Measurements from ENCODE around the gene INPP5F. TPM values are rescaled to one million over a fixed set of nuclear protein-coding genes. Genes with fewer than 3 reads are reported as not detected.

Gene INPP5F
- total and polyA plus RNA-seq, 10 of the 15 experiments (the other 5 are each of a cell fraction or from before 2014, with no cell fraction given), result 6.0 to 49.3 (median 34.3) TPM

DNA sequence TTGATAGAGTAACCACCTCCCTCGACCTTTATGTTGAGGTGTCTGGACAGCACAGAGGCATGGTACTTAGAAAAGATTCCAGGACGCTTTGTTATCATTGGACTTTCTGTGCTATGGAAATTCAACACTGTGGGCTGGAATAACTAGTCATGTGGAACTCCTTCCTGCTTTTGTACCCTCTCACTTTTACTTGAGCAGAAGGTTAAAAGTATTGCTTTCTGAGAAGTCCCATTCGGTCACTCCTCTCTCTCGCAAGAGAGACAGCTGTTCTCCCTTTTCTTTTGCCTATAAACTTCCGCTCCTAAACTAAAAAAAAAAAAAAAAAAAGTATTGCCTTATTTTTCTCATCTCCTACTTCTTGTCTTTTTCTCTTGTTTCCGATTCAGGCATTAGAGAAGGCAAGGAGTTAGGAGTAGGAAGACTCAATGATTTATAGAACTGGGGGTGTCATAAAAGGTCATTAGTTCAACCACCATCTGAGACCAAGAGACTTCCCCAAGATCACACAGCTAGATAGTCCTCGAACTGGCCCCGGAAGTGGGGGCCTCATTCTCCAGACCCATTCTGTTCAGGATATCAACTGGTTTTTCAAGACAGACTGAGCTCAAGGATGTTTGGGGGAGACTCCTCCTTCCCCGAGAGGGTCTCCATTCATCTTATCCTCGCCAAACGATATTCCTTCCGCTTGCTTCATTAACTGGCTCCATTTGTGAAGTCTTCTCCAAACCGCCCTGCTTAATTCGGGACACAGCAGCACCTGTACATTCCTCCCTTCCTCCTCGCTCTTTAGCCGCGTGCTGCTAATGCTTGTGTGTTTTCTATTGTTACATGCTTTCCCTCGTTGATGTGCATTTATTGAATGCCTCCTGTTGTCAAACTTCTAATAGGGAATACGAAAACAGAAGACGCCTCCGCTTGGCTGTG, 995 bp upstream of the INPP5F start (continued):
- TF ChIP-seq, protein P1, sequence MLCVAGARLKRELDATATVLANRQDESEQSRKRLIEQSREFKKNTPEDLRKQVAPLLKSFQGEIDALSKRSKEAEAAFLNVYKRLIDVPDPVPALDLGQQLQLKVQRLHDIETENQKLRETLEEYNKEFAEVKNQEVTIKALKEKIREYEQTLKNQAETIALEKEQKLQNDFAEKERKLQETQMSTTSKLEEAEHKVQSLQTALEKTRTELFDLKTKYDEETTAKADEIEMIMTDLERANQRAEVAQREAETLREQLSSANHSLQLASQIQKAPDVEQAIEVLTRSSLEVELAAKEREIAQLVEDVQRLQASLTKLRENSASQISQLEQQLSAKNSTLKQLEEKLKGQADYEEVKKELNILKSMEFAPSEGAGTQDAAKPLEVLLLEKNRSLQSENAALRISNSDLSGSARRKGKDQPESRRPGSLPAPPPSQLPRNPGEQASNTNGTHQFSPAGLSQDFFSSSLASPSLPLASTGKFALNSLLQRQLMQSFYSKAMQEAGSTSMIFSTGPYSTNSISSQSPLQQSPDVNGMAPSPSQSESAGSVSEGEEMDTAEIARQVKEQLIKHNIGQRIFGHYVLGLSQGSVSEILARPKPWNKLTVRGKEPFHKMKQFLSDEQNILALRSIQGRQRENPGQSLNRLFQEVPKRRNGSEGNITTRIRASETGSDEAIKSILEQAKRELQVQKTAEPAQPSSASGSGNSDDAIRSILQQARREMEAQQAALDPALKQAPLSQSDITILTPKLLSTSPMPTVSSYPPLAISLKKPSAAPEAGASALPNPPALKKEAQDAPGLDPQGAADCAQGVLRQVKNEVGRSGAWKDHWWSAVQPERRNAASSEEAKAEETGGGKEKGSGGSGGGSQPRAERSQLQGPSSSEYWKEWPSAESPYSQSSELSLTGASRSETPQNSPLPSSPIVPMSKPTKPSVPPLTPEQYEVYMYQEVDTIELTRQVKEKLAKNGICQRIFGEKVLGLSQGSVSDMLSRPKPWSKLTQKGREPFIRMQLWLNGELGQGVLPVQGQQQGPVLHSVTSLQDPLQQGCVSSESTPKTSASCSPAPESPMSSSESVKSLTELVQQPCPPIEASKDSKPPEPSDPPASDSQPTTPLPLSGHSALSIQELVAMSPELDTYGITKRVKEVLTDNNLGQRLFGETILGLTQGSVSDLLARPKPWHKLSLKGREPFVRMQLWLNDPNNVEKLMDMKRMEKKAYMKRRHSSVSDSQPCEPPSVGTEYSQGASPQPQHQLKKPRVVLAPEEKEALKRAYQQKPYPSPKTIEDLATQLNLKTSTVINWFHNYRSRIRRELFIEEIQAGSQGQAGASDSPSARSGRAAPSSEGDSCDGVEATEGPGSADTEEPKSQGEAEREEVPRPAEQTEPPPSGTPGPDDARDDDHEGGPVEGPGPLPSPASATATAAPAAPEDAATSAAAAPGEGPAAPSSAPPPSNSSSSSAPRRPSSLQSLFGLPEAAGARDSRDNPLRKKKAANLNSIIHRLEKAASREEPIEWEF (IDR thresholded peaks at IDR 0.05; ENCODE audit: insufficient replicate concordance, low read depth, low read length), result no peak
- TF ChIP-seq CHD1 (IDR thresholded peaks at IDR 0.05; ENCODE audit: low read depth, low read length) (no peak), SP1 (IDR thresholded peaks at IDR 0.05; ENCODE audit: low read depth, low read length) (no peak), ZNF274 (IDR thresholded peaks at IDR 0.05; ENCODE audit: insufficient read depth, insufficient read length) (no peak)

DNA sequence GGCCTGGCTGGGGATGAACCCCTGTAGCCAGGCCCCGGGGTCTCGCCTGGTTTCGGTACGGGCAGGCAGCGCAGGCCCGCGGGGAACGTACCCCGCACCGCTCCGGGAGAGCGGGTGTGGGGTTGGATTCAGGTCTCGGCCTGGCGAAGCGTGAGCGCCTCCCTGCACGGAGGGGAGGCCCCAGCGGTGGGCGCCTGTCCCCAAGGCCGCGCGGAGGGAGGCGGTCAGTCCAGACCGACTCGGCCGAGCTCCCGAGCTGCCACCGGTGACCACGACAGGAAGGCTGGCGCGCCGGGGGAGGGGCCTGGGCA, 378 bp upstream of the INPP5F start:
- ChIA-PET SMC1A (ENCODE audit: uncharacterized antibody, unreplicated experiment) (interaction anchor here (0.9 to 6.3 kb wide), 14 partner anchors 8 to 134 kb away, joined by 3 to 165 read pairs (median 6); no protein-coding TSS in a partner anchor), POLR2A (interaction anchor here (0.6 to 6.1 kb wide), 18 partner anchors 9 to 148 kb away, joined by 3 to 85 read pairs (median 5); partner anchors contain the start of genes BAG3 and MCMBP)
- TF ChIP-seq MAX (IDR thresholded peaks at IDR 0.05; ENCODE audit: low read depth, low read length), result no peak; the same call in 1 of the 2 replicates
- TF ChIP-seq EGR1 (IDR thresholded peaks at IDR 0.05; ENCODE audit: borderline replicate concordance in 1 of 2, low read depth in 2 of 2, low read length in 2 of 2), result 0 out of 3 replicates have a peak, but pooled peaks of 1 of the 2 experiments have one; percentile 8
- no peak for TF ChIP-seq KDM1A (IDR thresholded peaks at IDR 0.05; ENCODE audit: borderline replicate concordance)
- peak; percentile 84; the same call in 1 of the 2 replicates for TF ChIP-seq NBN (IDR thresholded peaks at IDR 0.05)
- no peak for TF ChIP-seq SIX5 (IDR thresholded peaks at IDR 0.05; ENCODE audit: low read depth, low read length, severe bottlenecking)
- TF ChIP-seq, protein P2, sequence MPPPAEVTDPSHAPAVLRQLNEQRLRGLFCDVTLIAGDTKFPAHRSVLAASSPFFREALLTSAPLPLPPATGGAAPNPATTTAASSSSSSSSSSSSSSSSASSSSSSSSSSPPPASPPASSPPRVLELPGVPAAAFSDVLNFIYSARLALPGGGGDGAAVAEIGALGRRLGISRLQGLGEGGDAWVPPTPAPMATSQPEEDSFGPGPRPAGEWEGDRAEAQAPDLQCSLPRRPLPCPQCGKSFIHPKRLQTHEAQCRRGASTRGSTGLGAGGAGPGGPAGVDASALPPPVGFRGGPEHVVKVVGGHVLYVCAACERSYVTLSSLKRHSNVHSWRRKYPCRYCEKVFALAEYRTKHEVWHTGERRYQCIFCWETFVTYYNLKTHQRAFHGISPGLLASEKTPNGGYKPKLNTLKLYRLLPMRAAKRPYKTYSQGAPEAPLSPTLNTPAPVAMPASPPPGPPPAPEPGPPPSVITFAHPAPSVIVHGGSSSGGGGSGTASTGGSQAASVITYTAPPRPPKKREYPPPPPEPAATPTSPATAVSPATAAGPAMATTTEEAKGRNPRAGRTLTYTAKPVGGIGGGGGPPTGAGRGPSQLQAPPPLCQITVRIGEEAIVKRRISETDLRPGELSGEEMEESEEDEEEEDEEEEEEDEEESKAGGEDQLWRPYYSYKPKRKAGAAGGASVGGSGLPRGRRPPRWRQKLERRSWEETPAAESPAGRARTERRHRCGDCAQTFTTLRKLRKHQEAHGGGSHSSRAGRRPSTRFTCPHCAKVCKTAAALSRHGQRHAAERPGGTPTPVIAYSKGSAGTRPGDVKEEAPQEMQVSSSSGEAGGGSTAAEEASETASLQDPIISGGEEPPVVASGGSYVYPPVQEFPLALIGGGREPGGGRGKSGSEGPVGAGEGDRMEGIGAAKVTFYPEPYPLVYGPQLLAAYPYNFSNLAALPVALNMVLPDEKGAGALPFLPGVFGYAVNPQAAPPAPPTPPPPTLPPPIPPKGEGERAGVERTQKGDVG (CRISPR knock-in tag; IDR thresholded peaks at IDR 0.05), result no peak
- no peak for TF ChIP-seq SREBF1 (IDR thresholded peaks at IDR 0.05; ENCODE audit: low read length)
- no peak for TF ChIP-seq SMARCA5 (IDR thresholded peaks at IDR 0.05)
- TF ChIP-seq POU2F2 (IDR thresholded peaks at IDR 0.05; ENCODE audit: borderline replicate concordance, low read depth, low read length), result no peak

More for the DNA sequence above, 378 bp upstream of the INPP5F start:
- ATAC-seq (no peak), DNase-seq (ENCODE audit: low read depth, low spot score) (no peak), FAIRE-seq (no peak)
- Histone ChIP-seq H4K20me1 (ENCODE audit: control insufficient read depth, insufficient read depth) (no peaks in the 10 kb centered on the region), H3K27me3 (replicated peaks in 1 of 2; ENCODE audit: control insufficient read depth in 2 of 2, insufficient read depth in 2 of 2, low read length in 1 of 2) (no peaks in the 10 kb centered on the region), H3K79me2 (ENCODE audit: control insufficient read depth, insufficient read depth, low read length) (peaks cover 1% of the 10 kb centered on the region; the same call in 1 of the 2 replicates), H3K27ac (ENCODE audit: control insufficient read depth, insufficient read depth) (peak overlapping the region; percentile 82), H3K4me1 (ENCODE audit: control insufficient read depth, insufficient read depth, low read length) (peaks cover 17% of the 10 kb centered on the region), H2AFZ (ENCODE audit: control insufficient read depth, low read depth, low read length) (peak overlapping the region; percentile 76), H3K36me3 (ENCODE audit: control insufficient read depth in 2 of 2, insufficient read depth in 2 of 2, low read length in 1 of 2) (no peaks in the 10 kb centered on the region), H3K4me2 (ENCODE audit: control insufficient read depth, insufficient read depth) (peak overlapping the region; percentile 95), H3K4me3 (peak overlapping the region; percentile 64), H3K9ac (ENCODE audit: control insufficient read depth, insufficient read depth, low read length) (peak overlapping the region; percentile 78), H3K9me3 (replicated peaks; ENCODE audit: control insufficient read depth, insufficient read depth, low read length) (no peaks in the 10 kb centered on the region)
- WGBS (ENCODE audit: insufficient coverage, insufficient replicate concordance, low lambda C conversion rate, missing lambda C conversion rate), result 1% methylated on average over 22 of the region's 32 CpGs
- RAD21 ChIA-PET (ENCODE audit: unreplicated experiment), result interaction anchor here (0.6 to 8.5 kb wide), 18 partner anchors 9 to 600 kb away, joined by 3 to 143 read pairs (median 5); partner anchors contain the start of gene MCMBP
- intact Hi-C loops (cut with micrococcal nuclease; ENCODE audit: unreplicated experiment) (loop anchor here (1.0 kb wide), 2 partner anchors 16 to 21 kb away; no protein-coding TSS in a partner anchor), in situ Hi-C loops (cut with MboI) (no loop called here)
- CTCF ChIA-PET, result interaction anchor here (0.6 to 6.2 kb wide), 14 partner anchors 11 to 641 kb away, joined by 3 to 68 read pairs (median 7); no protein-coding TSS in a partner anchor
- BruUV-seq (replicated peaks), result no TSS peak
